Measurements from ENCODE around the gene TBL1X.

DNA sequence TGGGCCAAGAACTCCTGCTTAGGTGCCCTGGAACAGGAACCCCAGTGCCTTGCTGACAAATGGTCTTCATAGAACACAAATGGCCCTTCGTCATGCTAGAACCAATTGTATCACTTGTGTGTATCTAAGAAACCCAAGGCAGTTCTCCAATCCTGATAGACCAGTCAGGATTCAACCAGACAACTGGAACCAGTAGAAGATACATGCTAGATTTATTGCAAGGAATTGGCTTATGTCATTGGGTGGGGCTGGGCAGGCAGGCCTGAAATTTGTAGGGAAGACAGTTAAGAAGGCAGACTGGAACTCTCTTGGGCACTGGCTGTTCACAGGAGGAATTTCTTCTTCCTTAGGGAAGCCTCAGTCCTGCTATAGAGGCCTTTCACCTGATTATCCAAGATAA lies 17.0 kb upstream of the TBL1X start:
- TF ChIP-seq, protein P1, sequence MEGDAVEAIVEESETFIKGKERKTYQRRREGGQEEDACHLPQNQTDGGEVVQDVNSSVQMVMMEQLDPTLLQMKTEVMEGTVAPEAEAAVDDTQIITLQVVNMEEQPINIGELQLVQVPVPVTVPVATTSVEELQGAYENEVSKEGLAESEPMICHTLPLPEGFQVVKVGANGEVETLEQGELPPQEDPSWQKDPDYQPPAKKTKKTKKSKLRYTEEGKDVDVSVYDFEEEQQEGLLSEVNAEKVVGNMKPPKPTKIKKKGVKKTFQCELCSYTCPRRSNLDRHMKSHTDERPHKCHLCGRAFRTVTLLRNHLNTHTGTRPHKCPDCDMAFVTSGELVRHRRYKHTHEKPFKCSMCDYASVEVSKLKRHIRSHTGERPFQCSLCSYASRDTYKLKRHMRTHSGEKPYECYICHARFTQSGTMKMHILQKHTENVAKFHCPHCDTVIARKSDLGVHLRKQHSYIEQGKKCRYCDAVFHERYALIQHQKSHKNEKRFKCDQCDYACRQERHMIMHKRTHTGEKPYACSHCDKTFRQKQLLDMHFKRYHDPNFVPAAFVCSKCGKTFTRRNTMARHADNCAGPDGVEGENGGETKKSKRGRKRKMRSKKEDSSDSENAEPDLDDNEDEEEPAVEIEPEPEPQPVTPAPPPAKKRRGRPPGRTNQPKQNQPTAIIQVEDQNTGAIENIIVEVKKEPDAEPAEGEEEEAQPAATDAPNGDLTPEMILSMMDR (IDR thresholded peaks at IDR 0.05), result no peak
- no peak for TF ChIP-seq EZH2 (IDR thresholded peaks at IDR 0.05; ENCODE audit: borderline replicate concordance, insufficient read depth, low read depth, low read length, poor library complexity, severe bottlenecking)

Measured in B cell (primary cell).